K562 (cell line): ENCODE results near the gene CHMP2A. TPM values are rescaled to one million over a fixed set of nuclear protein-coding genes. Genes with fewer than 3 reads are reported as not detected.

Experiments used
- CREB1 ChIP-seq, 2 experiments: sonication (generic) in 1 of 2; formaldehyde crosslinking in 1 of 2; IDR thresholded peaks; 2 replicates each; pipeline versions ENCODE4 v1.6.1 to v1.8.0; 2012 to 2022; ENCODE audit warnings: inconsistent platforms in 1 of 2, mild to moderate bottlenecking in 1 of 2, missing genetic modification reagents in 1 of 2, moderate library complexity in 1 of 2
- CSDE1 ChIP-seq, 2 experiments: fragments of 450-650 bp; IDR thresholded peaks; 2 replicates each; pipeline ENCODE4 v1.6.1; 2016; ENCODE audit warnings: mild to moderate bottlenecking in 1 of 2
- ESRRA ChIP-seq: fragments of 450-650 bp; IDR thresholded peaks from 2 replicates; pipeline ENCODE4 v1.6.1; 2014; ENCODE audit warnings: low read depth, mild to moderate bottlenecking, moderate library complexity, borderline replicate concordance
- ETS1 ChIP-seq: conservative IDR thresholded peaks from 2 replicates; pipeline ENCODE4 v1.6.1; 2011; ENCODE audit warnings: low read depth, mild to moderate bottlenecking, low read length; ENCODE audit not compliant: control insufficient read depth
- GABPA ChIP-seq: fragments of 200-800 bp; sonication (Bioruptor generic); conservative IDR thresholded peaks from 2 replicates; pipeline ENCODE4 v1.6.1; 2016; ENCODE audit warnings: low read depth, missing genetic modification characterization, missing compliant biosample characterization
- MXD1 ChIP-seq: fragments of 250-450 bp; sonication (Bioruptor Pico); IDR thresholded peaks from 2 replicates; pipeline ENCODE4 v1.8.0; 2021; ENCODE audit warnings: borderline replicate concordance, mild to moderate bottlenecking, moderate library complexity; ENCODE audit not compliant: poor library complexity, severe bottlenecking
- MXI1 ChIP-seq: IDR thresholded peaks from 2 replicates; pipeline ENCODE4 v1.6.1; 2011; ENCODE audit warnings: low read depth, mild to moderate bottlenecking, improper control_type of control experiment, low read length
- SAFB2 ChIP-seq: fragments of 200-400 bp; formaldehyde crosslinking; IDR thresholded peaks from 2 replicates; pipeline ENCODE4 v1.6.1; 2018; ENCODE audit warnings: borderline replicate concordance, low read length, low read depth, moderate library complexity; ENCODE audit not compliant: severe bottlenecking
- SREBF1 ChIP-seq: fragments of 150-350 bp; IDR thresholded peaks from 2 replicates; pipeline ENCODE4 v1.6.1; 2014; ENCODE audit warnings: antibody characterized with exemption, low read depth, low read length, borderline replicate concordance
- SRF ChIP-seq, 2 experiments: fragments of 250-450, 450-650 bp in 1 of 2; sonication (Bioruptor Pico) in 1 of 2; sonication (generic) in 1 of 2; formaldehyde crosslinking; IDR thresholded peaks; 2 replicates each; pipeline versions ENCODE4 v1.5.0 to v1.5.1; 2020 to 2022; ENCODE audit warnings: mild to moderate bottlenecking in 1 of 2, missing genetic modification reagents in 1 of 2
- TAF9B ChIP-seq: fragments of 450-650 bp; IDR thresholded peaks from 2 replicates; pipeline ENCODE4 v1.6.1; 2018; ENCODE audit warnings: mild to moderate bottlenecking; ENCODE audit not compliant: partially characterized antibody
- ZHX1 ChIP-seq: fragments of 150-350 bp; conservative IDR thresholded peaks from 2 replicates; pipeline ENCODE4 v1.6.1; 2014; ENCODE audit warnings: low read length
- ZKSCAN8 ChIP-seq: fragments of 200-800 bp; sonication (Bioruptor generic); IDR thresholded peaks from 2 replicates; pipeline ENCODE4 v1.6.1; 2016; ENCODE audit warnings: missing genetic modification characterization, missing compliant biosample characterization
- ZNF12 ChIP-seq: sonication (generic); formaldehyde crosslinking; IDR thresholded peaks from 2 replicates; pipeline ENCODE4 v1.4.0; 2020; ENCODE audit warnings: mild to moderate bottlenecking, missing genetic modification reagents
- ZNF24 ChIP-seq: fragments of 450-650 bp; IDR thresholded peaks from 2 replicates; pipeline ENCODE4 v1.6.1; 2016
- ZNF408 ChIP-seq: fragments of 250-450 bp; sonication (Bioruptor Pico); IDR thresholded peaks from 2 replicates; pipeline ENCODE4 v1.4.0; 2020; ENCODE audit warnings: low read depth, mild to moderate bottlenecking, moderate library complexity
- ZNF699 ChIP-seq: fragments of 250-450 bp; sonication (Bioruptor Pico); IDR thresholded peaks from 2 replicates; pipeline ENCODE4 v1.8.0; 2021; ENCODE audit warnings: mild to moderate bottlenecking, moderate library complexity; ENCODE audit not compliant: insufficient replicate concordance
- polyA plus RNA-seq, 8 experiments: library from polyadenylated mRNA; depleted of rRNA in 4 of 8; stranded (reverse) in 5 of 8; unstranded in 3 of 8; fragments of >200 nt; fragmentation: Nextera tagmentation in 2 of 8; fragmentation: Illumina TruSeq in 1 of 8; extraction: Ambion mirVana in 2 of 8; extraction: Trizol in 1 of 8; gene quantifications; 2 replicates each; pipeline versions ENCODE4 v1.2.1 to v1.2.3, GENCODE V29; 2011 to 2014; ENCODE audit warnings: inconsistent platforms in 1 of 8, missing spikeins in 1 of 8
- total RNA-seq, 7 experiments: library from RNA; depleted of rRNA in 6 of 7; stranded (reverse); fragments of >200 nt in 6 of 7; fragmentation: Illumina TruSeq in 2 of 7; extraction: Trizol in 2 of 7; gene quantifications; 2 replicates each; pipeline versions ENCODE4 v1.2.1 to v1.2.3, GENCODE V29; 2011 to 2021; ENCODE audit warnings: low replicate concordance in 1 of 7
- TF ChIP-seq, protein P1 (sequence below): fragments of 250-450 bp; sonication (Bioruptor Pico); IDR thresholded peaks from 2 replicates; pipeline ENCODE4 v1.5.1; 2021; ENCODE audit warnings: mild to moderate bottlenecking
- TF ChIP-seq, protein P2 (sequence below): IDR thresholded peaks from 2 replicates; pipeline ENCODE4 v1.6.1; 2016; ENCODE audit warnings: missing genetic modification characterization, missing compliant biosample characterization

CHMP2A gene
- total and polyA plus RNA-seq, 9 of the 15 experiments (the other 6 are each of a cell fraction or from before 2014, with no cell fraction given), result 57.6 to 159 (median 87.2) TPM

GRCh38 chr19:58559275-58560006, 4.5 kb upstream of the CHMP2A start (continued):
- TF ChIP-seq GABPA (peak; percentile 93), ZHX1 (0 out of 2 replicates have a peak, but pooled peaks have one; percentile 12), ETS1 (peak; percentile 89; the same call in 1 of the 2 replicates), MXD1 (CRISPR knock-in tag) (no peak), ZNF408 (CRISPR knock-in tag) (no peak), SRF (CRISPR knock-in tag; IDR thresholded peaks at IDR 0.05) (no peak), ESRRA (no peak; the same call in 1 of the 2 replicates), ZNF699 (CRISPR knock-in tag) (no peak), ZNF24 (no peak), ZNF12 (CRISPR knock-in tag) (no peak), ZKSCAN8 (no peak), SREBF1 (no peak), SAFB2 (no peak), CREB1 (IDR thresholded peaks at IDR 0.05) (no peak; the same call in 1 of the 2 replicates), CREB1 (CRISPR knock-in tag; IDR thresholded peaks at IDR 0.05) (peak; percentile 53; the same call in 1 of the 2 replicates), MXI1 (peak; percentile 78), CSDE1 (IDR thresholded peaks at IDR 0.05) (no peak; a peak in 1 of 4 replicates), TAF9B (peak; percentile 88)
- TF ChIP-seq, protein P1, sequence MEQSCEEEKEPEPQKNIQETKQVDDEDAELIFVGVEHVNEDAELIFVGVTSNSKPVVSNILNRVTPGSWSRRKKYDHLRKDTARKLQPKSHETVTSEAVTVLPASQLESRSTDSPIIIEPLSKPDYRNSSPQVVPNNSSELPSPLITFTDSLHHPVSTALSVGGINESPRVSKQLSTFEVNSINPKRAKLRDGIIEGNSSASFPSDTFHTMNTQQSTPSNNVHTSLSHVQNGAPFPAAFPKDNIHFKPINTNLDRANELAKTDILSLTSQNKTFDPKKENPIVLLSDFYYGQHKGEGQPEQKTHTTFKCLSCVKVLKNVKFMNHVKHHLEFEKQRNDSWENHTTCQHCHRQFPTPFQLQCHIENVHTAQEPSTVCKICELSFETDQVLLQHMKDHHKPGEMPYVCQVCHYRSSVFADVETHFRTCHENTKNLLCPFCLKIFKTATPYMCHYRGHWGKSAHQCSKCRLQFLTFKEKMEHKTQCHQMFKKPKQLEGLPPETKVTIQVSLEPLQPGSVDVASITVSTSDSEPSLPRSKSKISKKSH (CRISPR knock-in tag), result no peak
- TF ChIP-seq, protein P2, sequence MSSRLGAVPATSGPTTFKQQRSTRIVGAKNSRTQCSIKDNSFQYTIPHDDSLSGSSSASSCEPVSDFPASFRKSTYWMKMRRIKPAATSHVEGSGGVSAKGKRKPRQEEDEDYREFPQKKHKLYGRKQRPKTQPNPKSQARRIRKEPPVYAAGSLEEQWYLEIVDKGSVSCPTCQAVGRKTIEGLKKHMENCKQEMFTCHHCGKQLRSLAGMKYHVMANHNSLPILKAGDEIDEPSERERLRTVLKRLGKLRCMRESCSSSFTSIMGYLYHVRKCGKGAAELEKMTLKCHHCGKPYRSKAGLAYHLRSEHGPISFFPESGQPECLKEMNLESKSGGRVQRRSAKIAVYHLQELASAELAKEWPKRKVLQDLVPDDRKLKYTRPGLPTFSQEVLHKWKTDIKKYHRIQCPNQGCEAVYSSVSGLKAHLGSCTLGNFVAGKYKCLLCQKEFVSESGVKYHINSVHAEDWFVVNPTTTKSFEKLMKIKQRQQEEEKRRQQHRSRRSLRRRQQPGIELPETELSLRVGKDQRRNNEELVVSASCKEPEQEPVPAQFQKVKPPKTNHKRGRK (tag), result no peak
